HG03139 (cell line): ENCODE measurements around the gene TRAPPC2L.
A peak's percentile ranks its signal among the peaks of the same experiment; 100 is the strongest.

ENCODE experiments used
- ATAC-seq: cut with Tn5 transposase; IDR thresholded peaks from one replicate; pipeline ENCODE4 v1.9.1; 2021; ENCODE audit not compliant: unreplicated experiment

The TRAPPC2L gene

DNA sequence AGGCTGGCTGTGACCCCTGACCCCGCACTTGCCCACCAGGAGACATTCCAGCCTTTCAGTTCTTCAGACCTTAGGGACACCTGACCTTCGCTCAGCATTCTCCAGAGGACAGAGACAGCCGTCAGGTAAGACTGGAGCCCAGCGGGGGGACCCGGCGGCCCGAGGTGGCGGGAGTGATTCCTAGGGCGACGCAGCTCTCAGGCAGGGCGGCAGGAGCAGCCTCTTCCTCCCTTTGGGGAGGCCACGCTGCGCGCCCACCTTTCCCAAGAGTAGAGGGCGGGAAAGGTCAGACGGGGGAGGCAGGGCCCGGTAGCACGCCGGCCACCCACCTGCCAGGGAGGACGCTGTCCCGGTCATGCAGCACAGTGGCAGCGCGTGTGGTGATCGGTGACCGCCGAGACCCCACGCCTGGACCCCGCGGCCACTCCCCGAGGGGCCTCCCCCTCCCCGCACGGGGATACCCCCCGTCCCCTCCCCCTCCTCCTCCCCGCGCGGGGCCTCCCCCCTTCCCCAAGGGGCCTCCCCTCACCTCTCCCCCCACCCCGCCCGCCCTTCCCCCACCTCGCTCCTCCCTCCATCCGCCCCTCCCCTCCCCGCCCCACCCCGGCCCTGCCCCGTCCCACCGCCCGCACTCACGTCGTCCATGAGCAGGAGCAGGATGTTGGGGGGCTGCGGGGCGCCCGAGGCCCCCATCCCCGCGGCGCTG, 652 bp upstream of the TRAPPC2L start:
- ATAC-seq: peak; percentile 14

DNA sequence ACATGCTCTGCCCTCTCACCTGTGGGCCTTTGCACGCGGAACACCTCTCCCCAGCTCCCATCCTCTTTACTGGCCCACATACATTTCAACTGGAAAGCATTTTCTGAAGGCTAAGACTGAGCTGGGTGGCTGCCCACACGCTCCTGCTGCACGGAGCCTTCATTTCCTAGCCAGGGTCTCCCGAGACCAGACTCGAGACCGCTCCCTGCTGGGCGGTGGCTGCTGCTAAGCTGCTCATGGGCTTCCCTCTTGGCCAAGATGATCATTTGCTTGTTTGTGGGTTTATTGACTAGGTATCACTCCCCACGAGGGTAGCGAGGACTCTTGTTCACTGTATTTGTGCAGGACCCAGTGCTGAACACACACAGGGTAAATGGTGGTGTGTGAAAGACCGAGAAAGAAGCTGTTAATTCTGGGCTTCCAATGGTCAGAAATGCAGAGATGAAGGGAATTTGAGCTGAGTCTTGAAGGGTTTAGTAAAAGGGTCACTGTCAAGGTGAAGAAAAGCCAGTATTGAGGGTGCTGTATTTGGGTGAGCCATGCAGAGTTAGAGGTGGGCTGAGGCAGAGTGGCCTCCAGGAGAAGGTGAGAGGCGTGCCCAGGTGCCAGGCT, 907 bp downstream of the TRAPPC2L start:
- ATAC-seq: peak; percentile 43

DNA sequence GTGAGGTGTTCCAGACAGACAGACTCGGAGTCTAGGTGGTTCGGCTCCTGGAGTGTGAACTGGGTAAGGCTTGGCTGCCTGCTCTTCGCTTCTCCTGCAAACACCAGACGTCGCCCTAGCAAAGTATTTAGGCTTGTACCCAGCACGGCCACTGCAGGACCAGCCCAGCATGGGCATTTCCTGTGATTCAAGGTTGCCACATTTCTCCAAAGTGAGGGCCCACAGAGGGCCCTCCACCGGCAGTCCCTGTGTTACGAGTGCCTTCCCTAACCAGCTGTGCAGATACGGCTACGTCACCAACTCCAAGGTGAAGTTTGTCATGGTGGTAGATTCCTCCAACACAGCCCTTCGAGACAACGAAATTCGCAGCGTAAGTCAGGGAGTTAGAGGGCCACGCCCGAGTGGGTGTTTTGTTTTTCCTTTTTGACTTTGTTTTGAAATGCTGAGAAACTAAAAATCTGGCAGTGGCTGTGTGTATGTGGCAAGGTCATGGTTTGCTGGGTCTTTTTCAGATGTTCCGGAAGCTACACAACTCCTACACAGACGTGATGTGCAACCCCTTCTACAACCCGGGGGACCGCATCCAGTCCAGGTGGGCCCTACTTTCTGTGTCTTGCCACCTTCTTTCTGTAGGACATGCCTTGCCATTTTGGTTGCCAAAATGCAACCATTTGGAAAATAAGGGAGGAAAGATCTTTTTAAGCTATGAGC, 2.6 kb downstream of the TRAPPC2L start:
- ATAC-seq: no peak

DNA sequence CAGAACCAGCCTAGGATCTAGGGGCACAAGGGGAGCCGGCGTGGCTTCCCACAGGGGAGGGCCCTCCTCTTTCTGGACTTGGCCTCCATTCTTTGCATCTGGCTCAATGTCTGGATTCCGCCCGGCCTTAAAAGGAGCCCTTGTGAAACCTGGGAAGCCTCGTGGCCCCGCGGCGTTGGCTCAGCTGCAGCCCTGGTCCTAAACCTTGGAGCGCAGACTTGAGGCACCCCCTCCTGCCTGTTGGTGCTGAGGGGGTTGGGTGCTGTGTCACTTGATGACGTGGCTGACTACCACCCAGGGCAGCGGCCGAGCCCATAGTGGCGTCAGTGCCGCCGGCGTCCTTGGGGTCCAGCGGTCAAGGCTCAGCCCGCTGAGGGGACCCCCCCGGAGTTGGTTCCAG, 4.4 kb downstream of the TRAPPC2L start:
- no peak for ATAC-seq

DNA sequence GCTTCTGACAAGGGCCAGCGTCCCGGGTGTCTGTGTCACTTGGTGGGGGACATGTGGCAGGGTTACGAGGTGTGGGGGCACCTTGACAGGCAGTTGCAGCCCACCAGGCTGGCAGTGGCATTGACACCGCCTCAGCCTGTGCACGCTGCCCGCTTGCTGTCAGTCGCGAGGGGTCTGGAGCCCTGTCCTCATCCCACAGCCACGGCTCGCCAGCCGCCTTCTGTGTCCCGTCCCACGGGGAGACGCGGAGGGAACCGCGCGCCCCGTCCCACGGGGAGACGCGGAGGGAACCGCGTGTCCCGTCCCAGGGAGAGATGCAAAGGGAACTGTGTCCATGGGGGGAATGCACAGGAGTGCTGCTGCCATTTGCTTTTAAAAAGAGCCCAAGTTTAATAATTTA, 6.0 kb downstream of the TRAPPC2L start:
- no peak for ATAC-seq

DNA sequence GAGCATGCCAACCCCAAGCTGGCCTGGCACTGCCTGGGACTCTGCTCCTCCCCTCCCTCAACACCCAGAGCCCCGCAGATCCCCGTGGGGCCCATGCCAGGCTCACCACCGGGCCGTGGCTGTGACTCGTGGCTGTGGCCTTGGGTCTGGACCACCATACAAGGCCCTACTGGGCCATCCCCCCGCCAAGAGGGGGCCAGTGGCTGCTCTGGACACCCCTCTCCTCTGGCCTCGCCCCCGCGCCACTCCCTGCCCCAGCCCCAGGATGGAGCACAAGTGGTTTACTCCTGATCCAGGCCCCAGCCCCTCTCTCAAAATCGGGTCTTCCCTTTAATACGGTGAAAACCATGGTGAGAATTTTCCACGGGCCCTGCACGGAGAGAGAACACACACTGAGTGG, 6.5 kb downstream of the TRAPPC2L start:
- no peak for ATAC-seq

DNA sequence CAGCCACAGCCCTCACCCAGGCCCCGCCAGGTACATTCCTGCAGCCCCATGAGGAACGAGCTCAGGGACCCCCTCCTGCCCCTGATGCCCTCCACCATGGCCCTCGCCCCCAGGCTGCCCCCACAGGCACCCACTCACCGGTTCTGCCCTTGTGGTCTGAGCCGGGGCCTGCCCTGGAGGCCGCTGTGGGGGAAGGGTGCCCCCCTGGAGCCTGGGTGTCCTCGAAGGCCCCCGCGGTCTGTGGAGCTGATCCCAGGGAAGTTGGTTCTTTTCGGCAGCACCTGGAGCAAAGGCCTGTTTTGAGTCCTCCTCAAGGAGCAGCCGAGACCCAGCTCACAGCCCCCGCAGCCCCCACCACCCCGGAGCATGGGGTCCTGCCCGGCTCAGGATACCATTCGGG, 7.2 kb downstream of the TRAPPC2L start:
- ATAC-seq: no peak

DNA sequence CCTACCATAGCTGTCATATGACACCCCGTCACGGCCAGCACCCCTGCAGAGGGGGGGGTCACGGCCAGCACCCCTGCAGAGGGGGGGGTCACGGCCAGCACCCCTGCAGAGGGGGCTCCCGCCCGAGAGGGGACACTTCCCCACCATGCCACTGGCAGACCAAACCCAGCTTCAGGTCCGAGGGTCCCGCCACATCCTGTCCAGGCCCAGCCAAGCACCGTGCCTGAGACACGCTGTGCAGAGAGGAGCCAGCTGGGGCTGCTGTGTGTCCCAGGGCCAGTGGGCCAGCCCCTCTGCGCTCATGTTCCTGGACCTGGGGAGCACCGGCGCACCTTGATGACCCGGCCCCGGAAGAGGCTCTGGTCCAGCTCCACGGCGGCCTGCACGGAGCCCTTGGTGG, 7.6 kb downstream of the TRAPPC2L start:
- ATAC-seq: no peak

DNA sequence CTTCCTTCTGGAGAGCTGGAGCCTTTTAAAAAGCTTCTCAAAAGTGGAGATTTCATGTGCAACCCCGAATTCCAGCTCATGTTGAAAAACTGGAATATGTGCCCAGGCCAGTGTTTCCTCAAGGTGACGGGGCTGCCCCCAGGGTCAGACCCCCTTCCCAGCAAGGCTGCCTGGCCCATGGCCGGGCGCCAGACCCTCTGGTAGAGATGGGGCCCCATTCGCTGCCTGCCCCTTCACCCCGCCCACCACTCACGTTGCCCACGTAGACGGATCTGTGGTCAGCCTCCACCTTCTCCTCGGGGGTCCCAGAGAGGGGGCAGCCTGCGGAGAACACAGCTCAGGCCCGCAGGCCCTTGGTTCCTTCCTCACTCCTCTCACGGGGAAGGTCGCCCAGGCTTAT, 8.4 kb downstream of the TRAPPC2L start:
- ATAC-seq: no peak

DNA sequence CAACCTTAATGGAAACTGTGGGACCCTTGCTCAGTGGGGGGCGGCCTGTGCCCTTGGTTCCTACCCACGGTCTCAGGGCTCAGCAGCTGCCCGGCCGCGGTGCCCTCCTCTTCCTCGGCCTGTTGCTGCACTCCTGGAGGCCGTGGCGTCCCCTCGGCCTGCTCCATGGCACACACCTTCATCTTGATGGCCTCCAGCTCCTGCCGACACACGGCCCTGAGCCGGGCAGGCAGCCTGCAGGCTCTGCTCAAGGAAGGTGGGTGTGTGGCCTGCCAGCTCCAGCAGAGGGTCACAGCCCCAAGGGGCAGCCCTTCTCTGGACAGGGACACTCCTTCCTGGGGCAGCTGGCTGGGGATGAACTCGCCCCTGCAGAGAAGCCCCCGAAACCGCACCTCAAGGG, 8.8 kb downstream of the TRAPPC2L start:
- no peak for ATAC-seq

DNA sequence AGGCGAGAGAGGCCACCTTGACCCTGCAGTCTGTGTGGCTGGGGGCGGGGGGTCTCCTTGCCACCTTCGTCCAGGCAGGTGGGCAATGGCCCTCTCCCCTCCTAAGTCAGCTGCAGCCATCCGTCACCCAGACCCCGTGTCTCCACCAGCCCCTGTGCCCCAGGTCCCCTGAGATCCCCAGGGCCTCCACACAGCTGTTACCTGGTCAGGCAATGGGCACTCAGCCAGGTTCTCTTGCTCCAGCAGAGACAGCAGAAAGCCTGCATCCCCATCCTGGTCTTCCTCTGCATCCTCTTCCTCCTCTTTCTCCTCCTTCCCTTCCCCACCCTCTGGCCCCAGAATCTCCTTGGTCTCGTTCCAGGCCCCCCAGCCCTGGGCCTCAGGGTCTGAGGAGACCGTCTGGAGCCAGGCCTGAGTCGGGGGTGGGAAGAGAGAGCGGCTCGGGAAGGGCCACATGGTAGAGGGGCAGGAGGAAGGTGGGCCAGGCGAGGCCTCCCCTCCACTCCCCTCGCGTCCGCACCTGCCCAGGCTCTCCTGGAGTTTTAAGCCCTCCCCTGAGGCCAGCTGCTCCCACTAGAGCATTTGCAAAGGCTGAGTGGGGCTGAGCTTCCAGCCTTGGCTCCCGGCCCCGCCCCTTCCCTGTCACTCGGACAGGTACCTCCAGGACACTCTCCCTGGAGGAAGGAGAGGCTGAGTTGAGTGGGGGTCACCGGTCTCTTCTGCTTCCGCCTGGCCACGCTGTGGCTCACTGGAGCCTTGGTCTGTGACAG, 9.4 kb downstream of the TRAPPC2L start, which contains the start of gene PABPN1L:
Gene PABPN1L (minus strand): TSS at position 510 of the 770 bp plus-strand sequence. CDS start 54 bp downstream, at position 456.
- ATAC-seq: no peak

DNA sequence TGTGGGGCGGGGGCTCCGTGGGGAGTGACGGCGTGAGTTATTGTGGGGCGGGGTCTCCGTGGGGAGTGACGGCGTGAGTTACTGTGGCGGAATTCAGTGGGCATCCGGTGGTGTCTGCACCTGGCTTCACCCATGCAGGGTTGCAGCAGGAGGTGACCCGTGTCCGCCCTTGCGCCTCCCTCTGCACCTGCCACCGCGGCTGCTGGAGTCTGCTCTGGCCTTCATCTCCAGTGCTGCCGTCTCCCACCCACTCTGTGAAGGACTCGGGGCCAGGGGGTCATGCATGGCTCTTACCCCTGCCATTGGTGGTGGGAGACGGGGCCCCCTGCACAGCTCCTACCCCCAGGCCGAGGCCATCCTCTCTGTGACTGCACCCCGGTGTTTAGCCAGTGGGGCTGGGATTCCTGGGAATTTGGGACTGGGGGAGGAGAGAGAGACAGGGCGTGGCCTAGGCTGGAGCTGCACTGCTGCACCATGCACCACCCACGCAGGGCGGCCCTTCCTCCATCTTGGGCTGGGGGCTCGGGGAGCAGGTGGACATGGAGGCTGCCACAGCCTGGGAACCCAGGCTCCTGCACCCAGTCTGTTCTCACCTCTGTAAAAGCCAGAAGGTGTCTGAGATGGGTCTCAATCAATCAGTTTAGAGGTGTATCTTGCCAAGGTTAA, 10.8 kb downstream of the TRAPPC2L start:
- ATAC-seq: no peak

DNA sequence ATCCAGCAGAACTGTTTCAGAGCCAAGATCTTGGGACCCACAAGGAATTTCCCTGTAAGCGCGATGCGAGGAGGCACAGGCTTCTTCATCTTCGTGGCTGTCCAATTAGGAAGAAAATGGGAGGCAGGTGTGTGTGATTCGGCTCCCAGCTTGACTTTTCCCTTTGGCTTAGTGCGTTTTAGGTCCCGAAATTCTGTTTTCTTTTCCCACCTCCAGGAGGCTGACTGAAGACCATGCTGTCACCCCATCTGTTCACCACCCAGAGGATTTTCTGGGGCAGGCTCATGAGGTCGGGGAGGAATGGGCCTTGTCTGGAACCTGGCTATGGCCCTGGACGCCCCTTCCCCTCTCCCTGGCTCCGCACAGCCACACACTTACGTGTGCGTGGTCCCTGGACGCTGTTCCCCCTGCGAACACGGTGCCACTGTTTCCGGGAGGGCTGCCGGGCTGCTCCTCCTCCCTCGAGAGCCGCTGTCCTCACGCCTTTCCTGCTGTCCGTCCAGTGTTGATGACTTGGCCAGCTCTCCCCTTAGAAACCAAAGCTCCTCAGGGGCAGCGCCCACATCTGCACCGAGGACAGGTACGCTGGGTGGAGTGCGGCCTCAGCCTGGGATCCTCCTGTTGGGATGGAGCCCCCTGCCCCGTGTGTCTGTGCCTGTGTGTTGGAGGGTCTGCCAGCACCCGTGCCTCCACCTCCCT, 12.2 kb downstream of the TRAPPC2L start:
- ATAC-seq: no peak

DNA sequence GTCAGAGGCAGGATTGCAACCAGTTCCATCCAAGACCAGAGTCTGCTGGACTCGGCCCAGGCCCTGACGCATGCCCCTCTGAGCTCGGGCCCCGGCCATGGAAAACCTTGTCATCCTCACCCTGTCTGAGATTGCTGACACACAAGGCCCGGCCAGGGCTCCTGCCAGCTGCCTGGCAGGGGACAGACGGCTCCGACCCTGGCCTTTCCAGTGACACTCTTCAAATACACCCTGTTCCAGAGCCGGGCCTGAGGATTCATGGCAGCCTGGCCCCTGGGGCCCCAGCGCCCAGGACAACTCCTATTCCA, 12.7 kb downstream of the TRAPPC2L start:
- no peak for ATAC-seq

DNA sequence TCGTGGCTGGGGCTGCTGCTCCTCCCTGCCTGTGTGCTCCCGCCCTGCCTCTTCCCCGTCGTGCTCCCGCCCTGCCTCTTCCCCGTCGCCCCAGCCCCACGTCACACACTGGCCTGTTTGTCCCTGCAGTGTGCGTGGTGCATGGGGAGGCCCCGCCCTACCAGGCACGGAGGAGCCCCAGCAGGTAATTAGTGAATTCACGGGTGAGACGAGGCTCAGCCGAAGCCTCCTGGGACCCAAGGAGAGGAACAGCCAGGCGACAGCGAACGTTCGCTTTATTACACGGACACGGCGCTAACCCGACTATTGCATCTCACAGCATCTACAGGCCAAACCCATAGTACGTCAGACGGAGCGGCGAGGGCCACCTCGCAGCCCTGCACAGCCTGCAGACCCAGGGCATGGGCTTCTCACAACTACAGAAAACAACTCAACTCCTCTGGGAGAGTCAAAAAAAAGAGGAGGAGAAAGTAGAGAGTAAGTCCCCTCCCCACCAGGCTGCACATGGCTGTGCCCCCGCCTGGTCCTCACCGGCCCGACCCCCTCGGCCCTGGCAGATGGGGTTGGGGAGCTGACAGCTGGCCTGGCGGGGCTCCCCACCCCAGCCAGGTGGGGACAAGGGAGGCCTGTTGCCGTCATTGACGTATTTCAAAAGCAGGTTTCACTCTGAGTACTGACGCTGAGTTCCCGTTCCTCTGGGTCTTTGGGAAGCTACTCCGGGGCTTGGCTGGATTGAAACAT, 13.9 kb downstream of the TRAPPC2L start:
- no peak for ATAC-seq

DNA sequence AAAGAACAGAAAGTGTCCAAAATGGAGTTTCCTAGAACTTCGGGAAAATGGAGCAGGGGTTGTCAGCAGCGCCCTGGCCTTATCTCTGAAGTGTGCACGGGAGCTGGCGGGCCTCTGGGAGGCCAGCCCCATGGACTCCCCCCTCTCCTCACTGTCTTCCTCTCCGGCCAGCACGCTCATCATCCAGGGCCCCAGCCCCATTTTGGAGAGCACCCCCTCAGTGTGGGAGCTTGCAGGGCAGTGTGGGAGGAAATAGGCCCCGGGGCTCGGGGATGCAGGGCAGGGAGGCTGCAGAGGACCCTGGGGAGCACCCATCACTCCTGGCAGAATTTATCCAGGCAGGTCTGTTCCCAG, 14.4 kb downstream of the TRAPPC2L start:
- no peak for ATAC-seq

DNA sequence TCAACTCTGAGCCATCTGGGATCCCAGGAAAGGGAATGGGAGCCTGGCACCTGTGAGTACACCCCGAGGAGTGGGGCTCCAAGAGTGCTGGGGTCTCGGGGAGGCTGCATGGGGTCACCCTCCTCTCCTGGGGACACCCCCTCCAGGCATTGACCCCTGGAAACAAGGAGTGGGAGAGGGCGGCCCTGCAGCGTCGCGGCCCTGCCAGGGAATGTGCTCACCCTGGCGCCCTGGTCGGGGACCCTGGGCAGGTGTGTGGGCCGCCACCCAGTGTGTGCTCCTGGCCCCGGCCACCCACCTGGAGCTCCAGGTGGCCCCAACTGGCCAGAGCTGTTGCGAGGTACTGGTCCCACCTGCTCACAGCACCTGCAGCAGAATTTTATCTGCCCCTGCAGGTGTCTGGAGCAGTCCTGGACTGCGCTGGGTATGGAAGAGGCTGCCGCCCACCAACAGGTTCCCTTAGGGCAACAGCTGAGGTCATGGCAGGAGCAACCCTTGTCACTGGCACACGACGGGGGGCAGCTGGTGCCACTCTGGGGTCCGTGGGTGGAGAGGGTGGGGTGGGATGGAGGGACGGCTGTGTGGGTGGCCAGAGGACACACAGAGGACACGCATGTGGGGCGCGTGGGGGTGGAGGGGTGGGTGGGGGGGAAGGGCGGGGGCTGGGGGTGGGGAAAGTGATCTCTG, 14.9 kb downstream of the TRAPPC2L start:
- ATAC-seq: no peak

DNA sequence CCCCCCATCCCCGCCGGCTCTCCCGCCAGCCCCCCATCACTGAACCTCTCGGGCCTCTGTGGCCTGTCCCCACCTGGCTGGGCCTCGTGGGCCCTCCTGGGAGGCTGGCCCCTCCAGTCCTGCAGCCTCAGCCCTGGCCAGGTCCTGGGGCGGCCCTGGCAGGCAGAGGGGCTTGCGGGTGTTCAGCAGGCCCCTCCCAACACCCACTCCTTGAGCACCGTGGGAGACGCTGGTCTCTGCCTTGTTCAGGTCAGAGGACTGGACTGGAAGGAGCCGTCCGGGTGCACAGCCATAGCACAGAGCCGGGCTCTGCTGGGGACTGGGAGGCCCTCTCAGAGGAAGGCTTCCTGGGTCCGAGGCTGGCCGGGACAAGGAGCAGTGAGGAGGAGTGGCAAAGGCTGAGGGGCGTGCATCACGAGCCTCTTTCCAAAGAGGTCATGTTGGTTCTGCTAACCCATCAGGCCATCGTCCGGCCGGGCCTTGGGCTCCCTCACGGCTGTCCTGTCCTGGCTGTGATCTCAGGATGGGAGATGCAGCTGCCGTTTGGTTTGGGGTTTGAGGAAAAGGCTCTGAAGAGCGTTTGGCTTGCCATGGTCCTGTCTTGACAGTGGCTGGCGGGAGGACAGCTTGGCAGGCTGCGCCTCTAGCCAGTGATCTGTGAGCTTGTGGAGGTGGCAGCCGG, 15.9 kb downstream of the TRAPPC2L start:
- no peak for ATAC-seq
